T-helper 9 cell (primary cell): ENCODE results near the gene SLC35D1.
"Not testable (repeated sequence)": the region's sequence is repeated elsewhere in the genome, so short reads cannot be mapped to it uniquely, and the experiment has no call there.

ENCODE experiments used
- DNase-seq: peaks from one replicate; pipeline ENCODE4 v3.0.0-alpha.2; 2020
- total RNA-seq, 2 donors: gene quantifications; one replicate each; lab custom pipeline; 2026; lab: John Stamatoyannopoulos, UW

SLC35D1 gene
- total RNA-seq = 39.3 to 46.9 reads per million in 2 donors

DNA sequence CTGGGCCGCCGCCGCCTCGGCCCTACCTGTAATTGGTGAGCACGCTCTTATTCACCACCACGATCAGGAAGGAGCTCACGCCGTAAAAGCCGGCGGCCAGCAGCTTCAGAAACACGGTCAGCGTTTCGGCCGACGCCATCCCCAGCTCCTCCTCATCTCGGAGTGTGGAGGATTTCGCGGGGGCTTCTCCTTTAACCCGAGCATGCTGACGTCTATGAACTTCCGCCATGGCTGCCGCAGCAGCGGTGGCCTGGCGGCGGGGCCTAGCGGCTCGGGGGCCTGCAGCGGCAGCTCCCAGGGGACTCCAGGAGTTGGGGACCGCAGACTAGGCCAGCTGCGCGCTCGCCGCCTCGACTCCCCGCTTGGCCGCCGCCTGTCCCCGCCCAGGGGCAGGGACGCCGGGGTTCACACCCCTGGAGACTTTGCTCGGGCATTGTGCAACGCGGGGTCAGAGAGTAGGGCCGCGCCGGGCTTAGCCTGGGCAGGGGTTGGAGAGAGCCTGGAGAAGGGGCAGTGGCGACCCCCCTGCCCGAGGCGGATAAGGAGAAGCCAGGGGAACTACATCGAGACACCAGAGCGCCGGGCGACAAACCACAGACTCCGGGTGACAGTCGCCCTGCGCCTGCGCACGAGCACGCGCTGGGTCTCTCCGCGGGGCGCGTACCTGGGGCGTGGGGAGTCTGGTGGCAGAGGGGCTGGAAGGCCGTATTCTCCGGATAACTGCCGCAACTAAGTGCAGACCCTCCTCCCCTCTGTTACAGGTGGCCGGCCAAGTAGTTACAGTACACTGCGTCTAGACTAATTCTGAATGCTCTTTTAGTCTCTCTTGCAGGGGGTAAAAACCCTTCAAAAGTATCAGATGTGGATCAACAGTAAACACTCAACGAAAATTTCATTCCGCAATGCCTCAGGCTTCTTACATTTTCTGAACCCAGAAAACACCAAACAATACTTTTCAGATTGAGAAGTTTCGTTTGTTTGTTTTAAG is at the start of gene SLC35D1:
Gene SLC35D1 (minus strand): TSS at position 364 of the 988 bp plus-strand sequence. CDS start 135 bp downstream, at position 229.
- DNase-seq = peak; percentile 49

DNA sequence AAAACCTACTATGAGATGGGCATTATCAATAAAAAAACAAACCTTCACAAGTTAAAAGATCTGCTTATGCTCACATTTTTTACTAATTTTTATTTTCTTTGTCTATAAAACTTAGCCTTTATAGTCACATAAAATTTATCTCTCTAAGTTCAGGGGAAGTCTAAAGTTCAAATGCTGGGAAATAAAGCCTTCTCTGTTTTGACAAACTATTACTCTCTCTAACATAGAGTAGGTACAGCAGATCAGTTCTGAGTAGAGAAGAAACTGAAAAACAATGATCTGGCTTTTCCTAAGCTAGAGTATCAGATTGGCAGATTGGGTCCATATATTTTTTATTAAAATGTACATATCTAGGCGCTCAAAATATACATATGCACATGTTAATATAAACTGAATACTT is 49.6 kb upstream of the SLC35D1 start:
- no peak for DNase-seq

- no peak for DNase-seq
Measured at GRCh38 chr1:67100833-67101232, 46.9 kb upstream of the SLC35D1 start.

DNA sequence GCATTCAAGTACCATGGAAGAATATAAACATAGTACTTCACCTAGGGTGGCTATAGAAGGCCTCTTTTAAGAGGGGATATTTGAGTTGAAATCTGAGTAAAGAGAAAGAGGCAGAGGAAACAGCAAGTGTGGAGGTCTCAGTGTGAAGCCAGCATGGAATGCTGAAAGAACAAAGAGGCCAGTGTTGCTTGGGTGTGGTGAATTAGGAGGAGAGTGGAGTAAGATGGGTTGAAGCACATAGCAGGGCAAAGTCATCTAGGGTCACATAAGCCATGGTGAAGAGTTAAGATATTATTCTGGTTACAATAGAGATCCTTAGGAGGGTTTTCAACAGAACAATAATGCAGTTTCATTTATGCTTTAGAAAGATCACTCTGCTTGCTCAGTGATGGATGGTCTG is 43.4 kb upstream of the SLC35D1 start:
- no peak for DNase-seq

- no peak for DNase-seq
Measured at GRCh38 chr1:67094191-67094590, 40.2 kb upstream of the SLC35D1 start.

- no peak for DNase-seq
Measured at GRCh38 chr1:67089685-67090208, 35.8 kb upstream of the SLC35D1 start.

- no peak for DNase-seq
Measured at GRCh38 chr1:67088440-67088839, 34.5 kb upstream of the SLC35D1 start.

DNA sequence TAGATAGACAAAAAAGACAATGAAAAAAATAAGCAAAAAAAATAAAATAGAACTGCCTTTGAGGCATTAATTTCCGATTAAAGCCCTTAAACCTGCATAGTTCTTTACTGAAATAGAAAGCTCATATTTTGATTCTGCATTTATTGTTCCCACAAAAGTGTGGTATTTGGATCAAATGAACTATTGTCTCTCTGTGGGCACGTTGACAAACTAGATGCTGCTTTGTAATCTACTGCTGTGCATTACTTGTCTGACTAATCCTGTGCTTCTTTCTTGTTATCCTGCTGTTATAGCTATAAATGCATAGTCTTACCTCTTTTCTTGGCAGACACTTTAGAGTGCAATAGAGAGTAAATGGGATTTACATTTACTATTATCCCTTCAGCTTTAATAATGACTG is 31.4 kb upstream of the SLC35D1 start:
- no peak for DNase-seq

- DNase-seq = no peak
Measured at GRCh38 chr1:67084765-67085318, 30.9 kb upstream of the SLC35D1 start.

- DNase-seq = no peak
Measured at GRCh38 chr1:67078291-67078690, 24.3 kb upstream of the SLC35D1 start.

- DNase-seq = no peak
Measured at GRCh38 chr1:67077593-67077992, 23.6 kb upstream of the SLC35D1 start.

GRCh38 chr1:67072749-67073148 is 18.8 kb upstream of the SLC35D1 start:
- DNase-seq = no peak

DNA sequence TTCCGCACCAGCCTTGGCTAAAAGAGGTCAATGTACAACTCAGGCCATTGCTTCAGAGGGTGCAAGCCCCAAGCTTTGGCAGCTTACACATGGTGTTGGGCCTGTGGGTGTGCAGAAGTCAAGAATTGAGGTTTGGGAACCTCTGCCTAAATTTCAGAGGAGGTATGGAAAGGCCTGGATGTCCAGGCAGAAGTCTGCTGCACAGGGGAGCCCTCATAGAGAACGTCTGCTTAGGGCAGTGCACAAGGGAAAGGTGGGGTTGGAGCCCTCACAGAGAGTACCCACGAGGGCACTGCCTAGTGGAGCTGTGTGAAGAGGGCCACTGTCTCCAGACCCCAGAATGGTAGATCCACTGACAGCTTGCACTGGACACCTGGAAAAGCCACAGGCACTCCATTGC is 13.7 kb upstream of the SLC35D1 start:
- DNase-seq = not testable (repeated sequence)

- DNase-seq = no peak
Measured at GRCh38 chr1:67062412-67062811, 8.5 kb upstream of the SLC35D1 start.

GRCh38 chr1:67061266-67061665 is 7.3 kb upstream of the SLC35D1 start:
- DNase-seq = no peak

- DNase-seq = no peak
Measured at GRCh38 chr1:67060811-67061218, 6.9 kb upstream of the SLC35D1 start.

GRCh38 chr1:67059346-67059745 is 5.4 kb upstream of the SLC35D1 start:
- no peak for DNase-seq

GRCh38 chr1:67058761-67059160 is 4.8 kb upstream of the SLC35D1 start:
- no peak for DNase-seq

DNA sequence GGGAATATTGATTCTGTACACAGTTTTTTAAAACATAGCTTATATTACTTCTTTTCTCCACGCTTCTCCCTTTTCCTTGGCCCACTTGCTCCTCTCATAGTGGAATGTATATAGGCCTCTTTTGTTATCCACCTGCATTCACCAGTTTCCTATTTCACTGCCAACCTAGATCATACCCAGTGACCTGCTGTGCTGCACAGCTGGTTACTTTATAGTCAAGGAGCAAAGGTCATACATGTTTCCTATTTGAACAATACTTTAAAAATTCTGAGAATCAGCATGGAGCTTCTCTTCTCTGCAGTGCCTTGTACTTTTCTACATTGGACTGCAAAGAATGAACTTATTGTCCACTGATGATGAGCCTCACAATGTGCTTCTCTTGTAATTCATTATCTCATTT is 4.3 kb upstream of the SLC35D1 start:
- DNase-seq = no peak

- DNase-seq = no peak
Measured at GRCh38 chr1:67053535-67053784, 488 bp downstream of the SLC35D1 start.

DNA sequence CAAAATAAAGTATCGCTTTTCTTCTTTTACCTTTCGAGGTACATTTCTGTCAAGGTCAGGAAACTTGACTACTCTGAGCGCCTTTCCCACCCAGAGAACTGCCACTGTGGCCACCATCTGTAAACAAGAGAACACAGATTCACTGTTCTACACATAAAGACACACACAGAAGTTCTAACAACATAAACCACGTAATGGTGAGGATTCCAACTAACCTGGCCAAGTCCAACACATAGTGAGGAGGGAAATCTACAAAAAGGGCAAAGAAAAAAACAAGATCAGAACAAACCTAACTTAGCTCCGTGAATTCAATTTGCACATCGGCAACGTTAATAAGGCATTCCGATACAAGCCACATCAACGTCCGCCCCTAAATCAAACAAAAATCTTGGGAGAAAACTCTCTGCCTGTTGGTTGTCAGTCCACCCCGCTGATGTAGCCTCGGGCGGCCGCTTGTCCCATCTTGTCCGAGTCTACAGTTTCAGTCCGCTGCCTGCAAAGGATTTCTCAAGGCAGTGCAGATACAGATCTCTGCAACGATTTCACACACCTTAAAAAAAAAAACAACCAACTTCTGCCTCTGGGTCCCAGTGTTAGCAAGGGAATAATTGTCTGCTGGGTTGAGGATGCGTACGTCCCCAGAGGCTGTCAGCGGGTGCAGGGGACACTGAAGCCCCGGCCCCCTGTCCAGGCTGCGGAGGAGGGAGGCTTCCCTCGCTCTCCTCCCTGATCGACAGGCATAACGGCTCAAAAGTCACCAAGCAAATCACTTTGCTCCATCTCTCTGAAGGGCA is 1.0 kb downstream of the SLC35D1 start:
- DNase-seq = peak; percentile 4

DNA sequence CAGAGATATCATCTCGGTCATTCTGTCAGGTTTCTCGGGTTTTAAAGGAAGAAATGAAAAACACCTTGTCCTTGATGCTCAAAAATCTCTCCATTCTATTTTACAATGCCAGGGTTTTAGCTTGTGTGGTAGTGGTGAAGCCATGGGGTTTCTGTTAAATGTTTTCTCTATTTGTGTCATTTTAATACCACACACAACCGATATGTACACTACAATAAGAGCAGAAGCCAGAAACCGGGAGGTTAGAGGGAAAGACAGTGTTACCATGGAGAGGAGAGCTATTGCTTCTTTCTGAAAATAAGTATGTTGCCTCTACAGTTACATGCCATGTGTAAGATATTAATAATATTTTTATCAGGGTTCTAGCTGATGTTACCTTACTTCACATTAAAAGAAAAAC is 2.8 kb downstream of the SLC35D1 start:
- no peak for DNase-seq

GRCh38 chr1:67044631-67045270 is 9.2 kb downstream of the SLC35D1 start:
- no peak for DNase-seq
